IMR-90 (cell line): Measurements from ENCODE around the gene SLC25A17. TPM values are rescaled to one million over a fixed set of nuclear protein-coding genes. Genes with fewer than 3 reads are reported as not detected.

ENCODE experiments used
- ATAC-seq: fragments of 200-7000 bp; cut with Tn5 transposase; 2 replicates; pipeline ENCODE4 v1.9.1; 2020; ENCODE audit warnings: low read depth, mild to moderate bottlenecking, moderate library complexity
- BruUV-seq: library from RNA; stranded (reverse); fragments of 400-500 nt; replicated peaks from 2 replicates; lab custom pipeline; 2021; lab: Mats Ljungman, UMichigan
- CTCF ChIA-PET: fragments of 300-600 bp; formaldehyde crosslinking; extraction: SDS; loops from one replicate; lab custom pipeline; 2021; ENCODE audit warnings: antibody characterized with exemption; lab: Yijun Ruan, JAX
- POLR2A ChIA-PET: fragments of 300-600 bp; sonication (Branson Sonifier 250); formaldehyde crosslinking; loops from one replicate; lab custom pipeline; 2022; ENCODE audit warnings: antibody characterized with exemption; ENCODE audit not compliant: unreplicated experiment; lab: Charles Lee
- DNase-seq: peaks from one replicate; pipeline ENCODE4 v3.0.0; 2013
- H2AFZ ChIP-seq: replicated peaks from 2 replicates; pipeline ENCODE3; 2013; ENCODE audit warnings: low read length, mild to moderate bottlenecking; ENCODE audit not compliant: poor library complexity
- H2AK5ac ChIP-seq: 2 replicates; pipeline ENCODE4 v1.6.1; 2013; ENCODE audit warnings: low read depth, low read length, inconsistent platforms
- H2AK9ac ChIP-seq: replicated peaks from 2 replicates; pipeline ENCODE3; 2013; ENCODE audit warnings: mild to moderate bottlenecking, low read depth, low read length, moderate library complexity; ENCODE audit not compliant: poor library complexity
- H2BK120ac ChIP-seq: 2 replicates; pipeline ENCODE4 v1.6.1; 2013; ENCODE audit warnings: low read depth, low read length, inconsistent platforms
- H2BK15ac ChIP-seq: 3 replicates; pipeline ENCODE4 v1.6.1; 2013; ENCODE audit warnings: low read depth, low read length, inconsistent platforms
- H2BK20ac ChIP-seq: 2 replicates; pipeline ENCODE4 v1.6.1; 2013; ENCODE audit warnings: low read depth, mild to moderate bottlenecking, inconsistent platforms, low read length, moderate library complexity
- H2BK5ac ChIP-seq: 2 replicates; pipeline ENCODE4 v1.6.1; 2013; ENCODE audit warnings: mild to moderate bottlenecking, low read depth, low read length, inconsistent platforms; ENCODE audit not compliant: poor library complexity, severe bottlenecking
- H3K14ac ChIP-seq: replicated peaks from 2 replicates; pipeline ENCODE4 v1.6.1; 2013; ENCODE audit warnings: low read depth, low read length, inconsistent platforms
- H3K18ac ChIP-seq: 2 replicates; pipeline ENCODE4 v1.6.1; 2013; ENCODE audit warnings: low read depth, low read length, control low read depth
- H3K23ac ChIP-seq: 2 replicates; pipeline ENCODE4 v1.6.1; 2013; ENCODE audit warnings: low read depth, low read length, inconsistent platforms
- H3K27ac ChIP-seq: 2 replicates; pipeline ENCODE4 v1.5.1; 2013; ENCODE audit warnings: mild to moderate bottlenecking, control low read depth, low read length; ENCODE audit not compliant: insufficient read depth
- H3K27me3 ChIP-seq: 2 replicates; pipeline ENCODE4 v1.6.1; 2013; ENCODE audit warnings: low read length; ENCODE audit not compliant: control insufficient read depth, insufficient read depth
- H3K36me3 ChIP-seq: 2 replicates; pipeline ENCODE4 v1.6.1; 2013; ENCODE audit warnings: low read length, mixed read lengths; ENCODE audit not compliant: control insufficient read depth, insufficient read depth
- H3K4ac ChIP-seq: 2 replicates; pipeline ENCODE4 v1.6.1; 2013; ENCODE audit warnings: low read depth, low read length, inconsistent platforms
- H3K4me1 ChIP-seq: 2 replicates; pipeline ENCODE4 v1.6.1; 2013; ENCODE audit warnings: low read length, mixed read lengths; ENCODE audit not compliant: control insufficient read depth, insufficient read depth
- H3K4me2 ChIP-seq: 2 replicates; pipeline ENCODE4 v1.6.1; 2013; ENCODE audit warnings: low read depth, mild to moderate bottlenecking, control low read depth, low read length, moderate library complexity
- H3K4me3 ChIP-seq: 2 replicates; pipeline ENCODE4 v1.5.1; 2013; ENCODE audit warnings: low read depth, mild to moderate bottlenecking, control low read depth, low read length, moderate library complexity; ENCODE audit not compliant: insufficient read depth
- H3K56ac ChIP-seq: 2 replicates; pipeline ENCODE4 v1.6.1; 2013; ENCODE audit warnings: low read length, inconsistent platforms; ENCODE audit not compliant: insufficient read depth; ENCODE audit errors: extremely low read depth
- H3K79me1 ChIP-seq, 2 experiments: 2 replicates each; pipeline ENCODE4 v1.6.1; 2013; ENCODE audit warnings: low read length in 2 of 2, inconsistent platforms in 1 of 2, low read depth in 1 of 2
- H3K9ac ChIP-seq: 2 replicates; pipeline ENCODE4 v1.6.1; 2013; ENCODE audit warnings: low read depth, low read length, control low read depth
- H3K9me1 ChIP-seq: 2 replicates; pipeline ENCODE4 v1.6.1; 2013; ENCODE audit warnings: low read length, inconsistent platforms; ENCODE audit not compliant: insufficient read depth
- H3K9me3 ChIP-seq: 2 replicates; pipeline ENCODE4 v1.6.1; 2013; ENCODE audit warnings: low read length; ENCODE audit not compliant: control insufficient read depth, insufficient read depth
- H4K20me1 ChIP-seq: 2 replicates; pipeline ENCODE4 v1.6.1; 2013; ENCODE audit warnings: low read length, inconsistent platforms; ENCODE audit not compliant: insufficient read depth
- H4K5ac ChIP-seq: 2 replicates; pipeline ENCODE4 v1.6.1; 2013; ENCODE audit warnings: mild to moderate bottlenecking, low read depth, low read length, control low read depth
- H4K8ac ChIP-seq, 2 experiments: 2 replicates each; pipeline ENCODE4 v1.6.1; 2013; ENCODE audit warnings: low read depth in 2 of 2, low read length in 2 of 2, control low read depth in 1 of 2, inconsistent platforms in 1 of 2
- H4K91ac ChIP-seq: 2 replicates; pipeline ENCODE4 v1.6.1; 2013; ENCODE audit warnings: low read depth, low read length, inconsistent platforms; ENCODE audit not compliant: insufficient read depth
- BHLHE40 ChIP-seq: fragments of 150-350 bp; IDR thresholded peaks from 2 replicates; pipeline ENCODE4 v1.6.1; 2016; ENCODE audit warnings: mild to moderate bottlenecking, low read depth, low read length
- CEBPB ChIP-seq: IDR thresholded peaks from 2 replicates; pipeline ENCODE4 v1.6.1; 2012; ENCODE audit warnings: low read depth, low read length, improper control_type of control experiment
- CHD1 ChIP-seq: IDR thresholded peaks from 2 replicates; pipeline ENCODE4 v1.6.1; 2012; ENCODE audit warnings: low read depth, low read length, improper control_type of control experiment
- ELK1 ChIP-seq: fragments of 150-350 bp; IDR thresholded peaks from 2 replicates; pipeline ENCODE4 v1.6.1; 2016; ENCODE audit warnings: low read depth, mild to moderate bottlenecking, low read length, moderate library complexity, borderline replicate concordance
- FOS ChIP-seq: fragments of 150-350 bp; IDR thresholded peaks from 2 replicates; pipeline ENCODE4 v1.6.1; 2016; ENCODE audit warnings: low read depth, low read length
- MAFK ChIP-seq: IDR thresholded peaks from 2 replicates; pipeline ENCODE4 v1.6.1; 2012; ENCODE audit warnings: low read depth, low read length, improper control_type of control experiment
- MAZ ChIP-seq: IDR thresholded peaks from 2 replicates; pipeline ENCODE4 v1.6.1; 2012; ENCODE audit warnings: low read depth, mild to moderate bottlenecking, low read length, improper control_type of control experiment, moderate library complexity, borderline replicate concordance
- MXI1 ChIP-seq: IDR thresholded peaks from 2 replicates; pipeline ENCODE4 v1.6.1; 2012; ENCODE audit warnings: low read depth, mild to moderate bottlenecking, low read length, moderate library complexity, borderline replicate concordance
- NFE2L2 ChIP-seq: fragments of 150-350 bp; IDR thresholded peaks from 2 replicates; pipeline ENCODE4 v1.6.1; 2016; ENCODE audit warnings: low read depth, mild to moderate bottlenecking, low read length
- POLR2A ChIP-seq: IDR thresholded peaks from 2 replicates; pipeline ENCODE4 v1.6.1; 2012; ENCODE audit warnings: mild to moderate bottlenecking, low read depth, low read length
- RAD21 ChIP-seq: IDR thresholded peaks from 2 replicates; pipeline ENCODE4 v1.6.1; 2012; ENCODE audit warnings: low read length, improper control_type of control experiment
- RCOR1 ChIP-seq: IDR thresholded peaks from 2 replicates; pipeline ENCODE4 v1.6.1; 2012; ENCODE audit warnings: mild to moderate bottlenecking, low read length, improper control_type of control experiment; ENCODE audit not compliant: insufficient replicate concordance
- RFX5 ChIP-seq: IDR thresholded peaks from 2 replicates; pipeline ENCODE4 v1.8.0; 2012; ENCODE audit warnings: low read depth, mild to moderate bottlenecking, low read length, moderate library complexity
- SMC3 ChIP-seq: fragments of 150-350 bp; IDR thresholded peaks from 2 replicates; pipeline ENCODE4 v1.6.1; 2016; ENCODE audit warnings: low read depth, mild to moderate bottlenecking, antibody characterized with exemption, low read length, moderate library complexity
- USF2 ChIP-seq: fragments of 150-350 bp; IDR thresholded peaks from 2 replicates; pipeline ENCODE4 v1.6.1; 2017; ENCODE audit warnings: mild to moderate bottlenecking, antibody characterized with exemption, low read length, low read depth
- WGBS, 2 experiments: methylation state at CpG; one replicate each; pipeline versions ENCODE4 v1.1.5 to v1.1.7; 2013; ENCODE audit warnings: missing lambda C conversion rate in 2 of 2; ENCODE audit not compliant: insufficient read length in 1 of 2; ENCODE audit errors: extremely low coverage in 2 of 2; 5-methylcytosine and 5-hydroxymethylcytosine counted together
- dilution Hi-C: fragments of 300-500 bp; cut with HindIII; formaldehyde crosslinking; loops from one replicate; pipeline ENCODE4 v1.14.3; 2018; ENCODE audit warnings: low sequenced_read_pairs; ENCODE audit not compliant: unreplicated experiment
- in situ Hi-C: fragments of 300-500 bp; cut with MboI; formaldehyde crosslinking; loops from 3 replicates; pipeline ENCODE4 v1.14.3; 2019; ENCODE audit warnings: low sequenced_read_pairs, inconsistent platforms, mixed read lengths
- intact Hi-C: fragments of 100-400 bp; cut with micrococcal nuclease; formaldehyde crosslinking; loops from 2 replicates; pipeline ENCODE4 v1.10.0; 2022
- polyA plus RNA-seq, 3 experiments: library from polyadenylated mRNA; depleted of rRNA; stranded (reverse); fragments of >200 nt; gene quantifications; 2 replicates each; pipeline ENCODE4 v1.2.3, GENCODE V29; 2012; ENCODE audit warnings: low replicate concordance in 1 of 3
- total RNA-seq: library from RNA; depleted of rRNA; stranded (reverse); fragments of >200 nt; gene quantifications from 2 replicates; pipeline ENCODE4 v1.2.3, GENCODE V29; 2012
- TF ChIP-seq, protein P1 (sequence below): conservative IDR thresholded peaks from 2 replicates; pipeline ENCODE4 v1.5.1; 2012; ENCODE audit warnings: mild to moderate bottlenecking, low read depth, low read length, improper control_type of control experiment

SLC25A17 gene
- total and polyA plus RNA-seq, 2 of the 4 experiments (the other 2 are of a cell fraction), result 19.6 to 36.0 TPM

DNA sequence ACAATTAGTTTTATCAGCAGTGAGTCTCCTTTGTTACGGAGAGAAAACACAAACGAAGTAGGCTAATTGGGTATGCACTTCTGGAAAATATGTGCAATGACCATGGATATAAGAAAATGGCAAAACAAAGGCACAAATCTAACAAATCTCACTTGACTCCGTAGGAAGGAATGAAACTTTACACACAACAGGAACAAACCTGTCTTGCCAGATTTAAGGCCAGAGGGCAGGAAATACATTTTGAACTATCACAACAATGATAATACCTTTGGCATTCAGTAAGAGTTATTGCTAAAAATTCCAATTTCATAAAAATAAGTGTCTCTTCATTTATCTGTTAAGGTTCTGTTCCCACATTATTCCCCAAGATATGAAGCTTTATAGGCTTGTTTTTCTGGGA lies 36.6 kb downstream of the SLC25A17 start:
- POLR2A ChIA-PET, result no interaction called here
- Histone ChIP-seq H2BK20ac (no peak overlapping the region), H2AFZ (no peak overlapping the region), H3K56ac (no peak overlapping the region), H3K27ac (no peak overlapping the region), H3K4ac (no peak overlapping the region), H3K36me3 (0 out of 2 replicates have a peak, but pooled peaks cover 4% of the 10 kb centered on the region), H3K18ac (no peak overlapping the region), H3K14ac (no peak overlapping the region), H3K4me3 (no peak overlapping the region), H2BK15ac (no peak overlapping the region), H2AK9ac (no peak overlapping the region), H2AK5ac (no peak overlapping the region), H4K20me1 (no peaks in the 10 kb centered on the region; the same call in 1 of the 2 replicates), H3K9me3 (no peaks in the 10 kb centered on the region), H3K9ac (no peak overlapping the region), H3K9me1 (peaks cover 6% of the 10 kb centered on the region), H3K4me2 (no peak overlapping the region), H4K8ac (no peak overlapping the region), H4K5ac (no peak overlapping the region), H3K27me3 (no peaks in the 10 kb centered on the region), H3K23ac (no peak overlapping the region), H3K79me1 (peaks cover 0 to 3% of the 10 kb centered on the region in 2 experiments; a peak in 2 of 4 replicates), H2BK5ac (no peak overlapping the region), H3K4me1 (no peaks in the 10 kb centered on the region), H2BK120ac (no peak overlapping the region), H4K91ac (no peak overlapping the region)
- in situ Hi-C loops (no loop called here), dilution Hi-C loops (no loop called here), intact Hi-C loops (no loop called here)
- TF ChIP-seq RFX5 (no peak), MXI1 (no peak), MAFK (no peak), RAD21 (no peak), SMC3 (no peak), NFE2L2 (no peak), MAZ (no peak), BHLHE40 (no peak), CEBPB (no peak), RCOR1 (no peak), POLR2A (no peak), ELK1 (no peak), CHD1 (no peak), FOS (no peak), USF2 (no peak)
- TF ChIP-seq, protein P1, sequence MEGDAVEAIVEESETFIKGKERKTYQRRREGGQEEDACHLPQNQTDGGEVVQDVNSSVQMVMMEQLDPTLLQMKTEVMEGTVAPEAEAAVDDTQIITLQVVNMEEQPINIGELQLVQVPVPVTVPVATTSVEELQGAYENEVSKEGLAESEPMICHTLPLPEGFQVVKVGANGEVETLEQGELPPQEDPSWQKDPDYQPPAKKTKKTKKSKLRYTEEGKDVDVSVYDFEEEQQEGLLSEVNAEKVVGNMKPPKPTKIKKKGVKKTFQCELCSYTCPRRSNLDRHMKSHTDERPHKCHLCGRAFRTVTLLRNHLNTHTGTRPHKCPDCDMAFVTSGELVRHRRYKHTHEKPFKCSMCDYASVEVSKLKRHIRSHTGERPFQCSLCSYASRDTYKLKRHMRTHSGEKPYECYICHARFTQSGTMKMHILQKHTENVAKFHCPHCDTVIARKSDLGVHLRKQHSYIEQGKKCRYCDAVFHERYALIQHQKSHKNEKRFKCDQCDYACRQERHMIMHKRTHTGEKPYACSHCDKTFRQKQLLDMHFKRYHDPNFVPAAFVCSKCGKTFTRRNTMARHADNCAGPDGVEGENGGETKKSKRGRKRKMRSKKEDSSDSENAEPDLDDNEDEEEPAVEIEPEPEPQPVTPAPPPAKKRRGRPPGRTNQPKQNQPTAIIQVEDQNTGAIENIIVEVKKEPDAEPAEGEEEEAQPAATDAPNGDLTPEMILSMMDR, result no peak
- CTCF ChIA-PET, result interaction anchor here (1.1 kb wide), 1 partner anchor 100 kb away, joined by 3 read pairs; no protein-coding TSS in a partner anchor
- DNase-seq, result no peak
- WGBS, 2 experiments, result no CpG with 5 or more reads among the region's 3 CpGs
- ATAC-seq, result no peak
- BruUV-seq, result no TSS peak
